ENCODE results near the gene FAM177B. TPM values are rescaled to one million over a fixed set of nuclear protein-coding genes. Genes with fewer than 3 reads are reported as not detected.

FAM177B gene
- total and polyA plus RNA-seq, 4 donors: 0.09 to 0.17 TPM; not detected in 2

GRCh38 chr1:222736470-222736869 is 532 bp upstream of the FAM177B start (continued):
- TF ChIP-seq ZBTB33 (IDR thresholded peaks at IDR 0.05): no peak
- no peak for TF ChIP-seq JUND (IDR thresholded peaks at IDR 0.05)

- no peak for DNase-seq (ENCODE audit: low spot score)
- Histone ChIP-seq H3K27me3 (ENCODE audit: control insufficient read depth in 4 of 4, insufficient read depth in 4 of 4, low read length in 3 of 4) (no peaks in the 10 kb centered on the region), H3K4me3 (ENCODE audit: low read depth in 1 of 3, low read length in 3 of 3) (no peak overlapping the region), H3K36me3 (ENCODE audit: control insufficient read depth in 4 of 4, insufficient read depth in 3 of 4, low read depth in 1 of 4, low read length in 3 of 4) (peaks cover 0 to 20% (median 7%) of the 10 kb centered on the region in 4 donors), H3K27ac (ENCODE audit: low read depth in 1 of 2, low read length in 2 of 2) (no peak overlapping the region), H3K9ac (ENCODE audit: low read depth in 1 of 2, low read length in 2 of 2) (no peak overlapping the region), H3K4me1 (ENCODE audit: control insufficient read depth in 4 of 4, insufficient read depth in 4 of 4, low read length in 3 of 4) (no peaks in the 10 kb centered on the region), H3K9me3 (ENCODE audit: control insufficient read depth in 4 of 4, low read length in 3 of 4) (no peaks in the 10 kb centered on the region)
- TF ChIP-seq RXRA (IDR thresholded peaks at IDR 0.05): no peak
- no peak for TF ChIP-seq YY1 (IDR thresholded peaks at IDR 0.05)
- no peak for TF ChIP-seq SP1 (IDR thresholded peaks at IDR 0.05)
- no peak for TF ChIP-seq HNF4G (IDR thresholded peaks at IDR 0.05)
- no peak for TF ChIP-seq REST (IDR thresholded peaks at IDR 0.05)
- TF ChIP-seq NR2F2 (IDR thresholded peaks at IDR 0.05): no peak
- no peak for TF ChIP-seq MAX (IDR thresholded peaks at IDR 0.05)
- no peak for TF ChIP-seq ZBTB33 (IDR thresholded peaks at IDR 0.05)
- TF ChIP-seq HNF4A (conservative IDR thresholded peaks at IDR 0.05): no peak
- TF ChIP-seq JUND (IDR thresholded peaks at IDR 0.05): no peak
- TF ChIP-seq GABPA (IDR thresholded peaks at IDR 0.05 in 1 of 2, conservative IDR thresholded peaks at IDR 0.05 in 1 of 2): no peak
- no peak for TF ChIP-seq ATF3 (IDR thresholded peaks at IDR 0.05)
- no peak for TF ChIP-seq CTCF (IDR thresholded peaks at IDR 0.05; ENCODE audit: low read depth, low read length, missing input control)
- 88% methylated on average over 2 of the region's 2 CpGs for WGBS
Observed at GRCh38 chr1:222739465-222739864, 2.5 kb downstream of the FAM177B start.

Measured in liver (tissue), 9 donors.